ENCODE results near the gene C3orf52.

DNA sequence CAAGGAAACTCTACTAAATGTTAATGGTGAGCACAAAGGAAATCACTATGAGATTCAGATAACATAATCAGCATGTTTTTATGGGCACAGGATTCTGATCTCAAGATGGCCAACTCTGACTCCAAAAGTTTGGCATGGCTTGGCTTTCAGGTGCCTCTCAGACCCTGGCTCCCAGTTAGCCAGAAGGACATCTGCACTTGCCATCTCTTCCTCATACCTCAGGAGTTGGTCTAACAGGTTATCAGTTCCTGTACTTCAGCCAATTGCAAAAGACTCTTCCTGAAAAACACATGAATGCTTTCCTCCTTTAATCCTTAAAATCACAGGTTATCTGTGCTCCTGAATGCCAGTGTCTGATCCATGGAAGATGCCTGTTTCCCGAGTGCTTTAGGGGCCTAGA is 26.7 kb upstream of the C3orf52 start:
- TF ChIP-seq, protein P1, sequence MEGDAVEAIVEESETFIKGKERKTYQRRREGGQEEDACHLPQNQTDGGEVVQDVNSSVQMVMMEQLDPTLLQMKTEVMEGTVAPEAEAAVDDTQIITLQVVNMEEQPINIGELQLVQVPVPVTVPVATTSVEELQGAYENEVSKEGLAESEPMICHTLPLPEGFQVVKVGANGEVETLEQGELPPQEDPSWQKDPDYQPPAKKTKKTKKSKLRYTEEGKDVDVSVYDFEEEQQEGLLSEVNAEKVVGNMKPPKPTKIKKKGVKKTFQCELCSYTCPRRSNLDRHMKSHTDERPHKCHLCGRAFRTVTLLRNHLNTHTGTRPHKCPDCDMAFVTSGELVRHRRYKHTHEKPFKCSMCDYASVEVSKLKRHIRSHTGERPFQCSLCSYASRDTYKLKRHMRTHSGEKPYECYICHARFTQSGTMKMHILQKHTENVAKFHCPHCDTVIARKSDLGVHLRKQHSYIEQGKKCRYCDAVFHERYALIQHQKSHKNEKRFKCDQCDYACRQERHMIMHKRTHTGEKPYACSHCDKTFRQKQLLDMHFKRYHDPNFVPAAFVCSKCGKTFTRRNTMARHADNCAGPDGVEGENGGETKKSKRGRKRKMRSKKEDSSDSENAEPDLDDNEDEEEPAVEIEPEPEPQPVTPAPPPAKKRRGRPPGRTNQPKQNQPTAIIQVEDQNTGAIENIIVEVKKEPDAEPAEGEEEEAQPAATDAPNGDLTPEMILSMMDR (optimal IDR thresholded peaks at IDR 0.05 in 1 of 3, IDR thresholded peaks at IDR 0.05 in 1 of 3, conservative IDR thresholded peaks at IDR 0.05 in 1 of 3; ENCODE audit: extremely low read depth in 1 of 3, insufficient read depth in 2 of 3, low read length in 3 of 3), result no peak
- no peak for TF ChIP-seq EZH2 (IDR thresholded peaks at IDR 0.05; ENCODE audit: low read length)
